T-helper 22 cell (primary cell): Measurements from ENCODE around the gene HK3.

ENCODE experiments used
- DNase-seq: peaks from one replicate; pipeline ENCODE4 v3.0.0-alpha.2; 2020; ENCODE audit warnings: low read depth

The HK3 gene

DNA sequence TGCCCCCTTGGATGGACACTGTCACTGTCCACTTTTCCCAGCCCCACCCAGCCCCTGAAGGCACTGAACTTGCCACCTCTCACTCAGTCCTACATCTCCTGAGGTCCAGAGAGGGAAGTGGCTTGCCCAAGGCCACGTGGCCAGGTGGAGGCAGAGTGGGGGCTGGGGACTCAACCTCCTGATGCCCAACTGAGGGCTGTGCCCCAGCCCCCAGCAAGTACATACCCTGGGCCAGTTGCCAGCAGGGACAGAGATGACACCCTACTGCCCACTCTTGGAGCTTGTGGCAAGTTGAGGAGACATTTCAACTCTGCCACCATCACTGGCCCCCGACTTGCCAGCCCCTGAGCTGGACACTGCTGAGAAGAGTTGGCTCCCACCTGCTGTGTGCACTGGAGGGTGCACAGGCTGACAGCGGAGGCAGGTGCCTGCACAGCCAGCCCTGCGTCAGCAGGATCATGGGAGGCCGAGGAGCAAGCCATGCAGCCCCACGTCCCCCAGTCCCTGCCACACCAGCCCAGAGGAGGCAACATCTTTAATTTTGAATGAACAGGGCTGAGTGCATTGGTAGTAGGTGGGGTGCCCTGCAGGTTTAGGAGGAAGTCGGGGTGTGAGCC lies 49.4 kb downstream of the HK3 start:
- DNase-seq: no peak

DNA sequence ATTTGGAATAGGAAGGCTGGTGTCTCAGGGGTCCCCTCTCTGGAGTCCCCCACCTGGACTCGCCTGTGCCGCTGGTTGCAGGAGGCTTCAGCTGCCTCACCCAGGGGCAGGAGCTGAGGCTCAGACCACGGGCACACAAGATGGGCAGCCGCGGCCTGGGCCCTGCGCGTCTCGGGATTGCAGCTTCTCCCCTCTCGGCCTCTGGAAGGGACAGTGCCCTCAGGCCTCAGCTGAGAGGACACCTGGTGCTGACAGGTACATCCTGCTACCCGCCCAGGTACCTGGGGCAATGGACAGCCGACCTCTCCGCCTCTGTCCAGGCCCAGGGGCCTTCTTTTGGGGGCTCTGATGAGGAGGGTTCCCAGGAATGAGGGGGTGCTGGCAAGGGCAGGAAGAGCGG lies 50.5 kb downstream of the HK3 start:
- no peak for DNase-seq

DNA sequence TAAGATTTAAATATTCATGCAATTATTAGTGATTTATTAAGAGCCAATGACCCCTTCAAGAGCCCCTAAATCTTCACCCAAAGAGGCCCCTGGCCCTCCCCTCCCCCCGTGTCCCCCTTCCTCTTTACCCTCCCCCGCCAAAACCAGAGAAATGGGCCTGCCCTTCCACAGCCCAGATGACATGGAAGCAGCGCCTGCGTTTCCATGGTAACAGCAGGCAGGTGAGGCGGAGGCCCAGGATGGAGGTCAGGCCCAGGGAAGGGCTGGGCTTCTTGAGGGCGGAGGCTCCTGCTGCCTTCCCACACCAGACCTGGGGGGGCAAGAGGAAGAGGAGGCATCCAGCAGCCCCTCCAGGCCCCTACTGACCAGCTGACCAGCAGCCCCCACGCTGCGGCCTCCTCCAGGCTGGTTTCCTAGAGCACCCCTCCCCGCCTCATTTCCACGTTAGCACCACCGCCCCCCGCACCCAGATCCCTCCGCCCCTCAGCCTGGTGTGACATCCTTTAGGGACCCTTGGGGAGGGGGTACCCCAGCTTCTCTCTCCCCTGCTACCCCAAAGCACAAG lies 51.3 kb downstream of the HK3 start:
- DNase-seq: no peak

DNA sequence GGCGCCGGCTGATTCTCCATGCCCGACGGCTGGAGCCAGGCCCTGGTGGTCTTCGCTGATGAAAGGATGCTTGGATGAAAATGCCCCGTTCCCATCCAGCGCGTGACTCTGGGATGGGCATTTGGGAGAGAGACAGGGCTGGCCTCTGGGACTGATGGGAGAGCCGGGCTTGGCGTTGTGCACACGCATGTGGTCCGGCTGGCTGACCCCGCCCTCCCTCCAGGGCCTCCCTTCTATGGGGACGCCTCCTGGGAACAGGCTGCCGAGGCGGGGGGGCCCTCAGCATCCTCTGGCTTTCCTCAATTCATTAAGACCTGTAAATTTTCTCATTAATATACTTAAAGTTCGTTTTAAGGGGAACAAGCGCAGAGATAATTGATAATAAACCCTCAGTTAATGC lies 52.0 kb downstream of the HK3 start:
- DNase-seq: no peak

DNA sequence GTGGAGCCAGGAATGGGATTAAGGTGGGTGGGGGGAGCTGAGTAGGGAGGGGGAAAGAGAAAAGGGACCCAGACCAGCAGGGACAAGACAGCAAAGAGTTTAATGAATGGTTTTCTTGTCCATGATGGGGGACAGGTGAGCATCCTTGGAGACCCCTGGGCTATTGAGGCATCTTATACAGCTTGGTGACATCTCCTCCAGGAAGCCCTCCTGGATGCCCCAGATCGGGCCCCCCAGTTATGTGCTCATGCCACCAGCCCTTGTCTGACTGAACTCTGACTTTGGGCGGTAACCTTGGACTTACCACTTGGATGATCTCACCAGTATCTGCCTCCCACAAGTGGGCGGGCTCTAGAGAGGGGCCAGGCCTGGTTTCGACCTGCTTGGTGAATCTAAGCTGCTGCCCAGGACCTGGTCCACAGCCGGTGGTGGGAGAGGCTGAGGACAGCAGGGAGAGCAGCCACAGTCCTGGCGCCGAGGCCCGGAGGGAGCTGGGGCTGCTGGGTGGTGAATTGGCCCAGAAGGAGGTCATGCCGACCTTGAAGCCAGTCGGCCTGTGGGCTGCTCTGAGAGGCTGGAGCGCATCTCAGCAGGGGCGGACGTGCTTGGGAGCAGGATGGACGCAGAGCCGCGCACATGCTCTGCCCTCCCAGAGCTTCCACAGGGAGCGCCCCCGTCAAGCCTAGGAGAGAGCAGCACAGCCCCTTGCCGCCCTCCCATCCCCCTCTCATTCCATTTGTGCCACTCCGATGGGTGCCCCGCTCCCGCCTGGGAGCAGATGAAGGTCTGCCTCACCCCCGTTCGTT lies 52.6 kb downstream of the HK3 start:
- DNase-seq: no peak

DNA sequence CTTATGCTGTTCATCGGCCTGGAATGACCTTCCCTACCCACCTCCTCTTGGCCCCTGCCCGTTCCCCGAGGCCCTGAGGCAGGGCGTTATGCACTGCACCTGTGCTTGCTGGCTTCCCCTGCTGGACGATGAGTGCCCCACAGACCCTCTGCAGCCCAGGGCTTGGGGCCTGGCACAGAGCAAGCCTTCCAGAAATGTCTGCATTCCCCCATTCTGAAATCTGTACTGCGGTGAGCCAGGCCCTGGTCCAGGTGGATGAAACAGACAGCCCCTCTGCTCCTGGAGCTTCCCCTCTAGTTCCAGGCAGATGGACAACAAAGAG lies 53.8 kb downstream of the HK3 start:
- no peak for DNase-seq

DNA sequence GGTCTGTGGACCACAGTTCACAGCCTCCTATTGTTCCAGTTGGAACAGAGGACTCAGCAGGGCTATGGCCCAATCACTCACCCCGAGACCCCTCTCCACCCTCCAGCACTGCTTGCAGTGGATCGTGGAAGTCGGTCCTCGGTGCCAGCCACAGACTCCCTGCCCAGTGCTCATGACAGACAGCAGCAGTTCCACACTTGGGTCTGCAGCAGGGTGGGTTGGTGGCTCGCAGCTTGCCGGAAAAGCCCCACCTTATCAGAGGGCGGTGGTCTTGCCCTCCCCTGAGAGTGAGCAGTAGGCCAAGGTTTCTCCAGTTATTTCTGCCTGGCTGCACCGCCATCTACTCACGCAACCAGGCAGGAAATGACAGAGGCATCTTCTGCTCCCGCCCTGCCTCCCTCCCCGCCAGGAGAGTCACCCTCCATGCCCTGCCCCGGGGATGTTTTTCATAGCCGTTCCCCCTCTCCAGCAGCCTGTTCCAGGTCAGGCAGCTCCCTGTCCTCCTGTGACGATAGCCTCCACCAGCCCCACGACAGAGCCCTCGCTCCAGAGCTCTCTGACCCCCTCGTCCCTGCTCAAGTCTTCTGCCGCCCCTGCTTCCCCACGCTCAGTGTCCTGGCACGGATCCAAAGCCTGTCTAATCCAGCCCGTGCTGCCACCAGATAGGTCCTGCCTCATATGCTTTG lies 54.3 kb downstream of the HK3 start:
- no peak for DNase-seq

DNA sequence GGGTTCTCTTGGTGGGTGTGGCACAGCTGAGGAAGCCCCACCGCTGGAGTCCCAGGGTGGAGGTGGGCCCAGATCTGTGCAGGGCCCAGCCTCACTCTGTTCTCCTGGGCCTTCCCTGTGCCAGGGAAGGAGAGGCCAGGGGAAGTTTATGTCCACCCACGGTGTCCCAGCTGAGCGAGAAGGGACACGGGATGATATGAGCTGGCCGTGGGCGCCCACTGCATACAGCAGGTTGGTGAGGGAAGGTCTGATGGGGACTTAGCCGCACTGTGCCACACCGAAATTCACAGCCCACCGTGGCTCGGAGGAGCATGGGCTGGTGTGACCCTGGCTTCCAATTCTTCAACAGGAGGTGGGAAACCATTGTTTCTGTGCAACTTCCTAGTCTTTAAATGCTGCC lies 54.9 kb downstream of the HK3 start:
- no peak for DNase-seq

DNA sequence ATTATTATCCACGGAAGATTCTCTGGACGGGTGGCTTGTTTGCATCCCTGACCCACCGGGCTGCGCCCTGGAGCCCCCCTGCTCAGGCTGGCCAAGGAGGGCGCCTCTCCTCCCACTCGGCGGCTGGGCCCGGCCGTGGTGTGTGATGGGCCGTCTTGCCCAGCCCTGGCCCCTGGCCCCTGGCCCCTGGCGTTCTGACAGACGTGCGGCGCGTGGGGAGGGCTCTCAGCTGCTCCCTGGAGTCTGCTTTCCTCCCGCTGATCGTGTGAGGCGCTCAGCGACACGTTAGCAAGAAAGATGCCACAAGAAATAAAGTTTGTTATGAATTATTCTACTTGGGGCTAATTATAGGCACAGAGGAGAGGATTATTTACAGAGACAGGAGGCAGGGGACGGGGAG lies 55.5 kb downstream of the HK3 start:
- DNase-seq: no peak

DNA sequence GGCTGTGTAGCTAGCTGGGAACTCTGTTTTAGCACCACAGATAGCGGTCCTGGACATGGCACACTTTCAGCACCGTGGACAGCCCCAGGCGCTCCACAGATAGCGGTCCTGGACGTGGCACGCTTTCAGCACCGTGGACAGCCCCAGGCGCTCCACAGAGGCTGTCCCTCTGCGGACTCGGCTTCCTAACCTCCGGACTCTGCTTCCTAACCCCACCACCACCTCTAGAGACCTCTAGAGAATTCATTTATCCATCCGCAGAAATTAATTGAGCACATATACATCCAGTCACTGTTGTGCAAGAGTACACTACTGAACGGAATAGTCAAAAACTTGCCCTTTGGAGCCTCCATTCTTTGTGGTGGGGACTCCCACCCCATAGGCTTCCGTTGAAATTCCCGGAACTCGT lies 61.4 kb downstream of the HK3 start:
- DNase-seq: peak; percentile 17

DNA sequence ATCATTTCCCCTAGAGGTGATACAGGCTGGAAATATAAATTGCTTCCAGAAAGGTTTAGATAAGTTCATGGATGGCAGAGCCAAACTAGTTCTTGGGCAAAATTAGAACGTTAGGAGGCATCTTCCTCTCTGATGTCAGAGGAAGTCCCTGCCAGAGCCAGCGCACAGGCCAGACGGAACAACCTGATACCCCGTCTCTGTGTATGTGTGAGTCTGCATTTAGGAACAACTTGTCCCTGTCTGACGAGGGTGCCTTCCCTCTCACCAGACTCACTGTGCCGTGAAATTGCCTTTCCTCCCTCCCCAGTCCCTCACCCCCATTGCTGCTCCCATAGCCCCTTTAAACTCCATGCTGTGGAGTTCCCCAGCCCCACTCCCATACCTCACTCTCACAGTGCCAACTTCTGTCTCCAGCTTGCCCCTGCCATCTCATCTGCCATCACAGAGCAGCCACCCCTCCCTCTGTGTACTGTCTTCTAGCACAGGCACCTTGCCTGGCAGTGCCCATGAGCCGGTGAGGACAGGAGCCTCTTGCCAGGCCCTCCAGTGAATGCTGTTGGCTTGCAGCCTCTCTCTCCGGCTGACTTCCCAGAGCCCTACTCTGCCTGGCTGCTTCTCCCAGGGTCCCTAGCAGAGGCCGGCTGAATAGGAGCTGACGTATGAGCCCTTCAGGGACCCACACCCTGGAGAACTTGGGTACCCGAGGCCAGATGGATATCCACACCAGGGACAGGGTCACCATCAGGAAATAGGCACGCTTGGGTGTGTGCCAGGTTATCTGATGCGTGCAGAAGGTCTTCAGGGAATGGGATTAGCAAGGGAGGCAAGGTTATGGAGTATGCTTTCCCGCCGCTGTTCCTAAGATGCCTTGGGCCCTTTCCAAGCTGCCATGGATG lies 62.1 kb downstream of the HK3 start:
- no peak for DNase-seq

DNA sequence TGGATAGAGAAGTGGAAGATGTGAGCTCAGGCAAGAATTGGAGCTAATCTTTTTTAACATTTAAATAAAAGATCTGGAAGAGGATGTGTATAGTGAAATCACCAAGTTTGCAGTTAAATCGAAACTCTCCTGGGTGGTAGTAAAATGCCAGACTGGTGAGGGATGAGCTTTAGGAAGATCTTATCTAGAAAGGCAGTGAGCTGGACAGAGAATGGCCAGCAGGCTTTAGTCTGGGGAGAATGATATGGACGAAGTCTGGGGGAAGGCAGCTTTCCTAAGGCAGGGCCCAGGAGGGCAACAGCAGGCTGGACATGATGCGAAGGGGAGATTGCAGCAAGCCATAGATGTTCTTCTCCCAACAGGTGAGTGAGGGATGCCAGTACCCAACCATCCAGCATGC lies 63.2 kb downstream of the HK3 start:
- no peak for DNase-seq

DNA sequence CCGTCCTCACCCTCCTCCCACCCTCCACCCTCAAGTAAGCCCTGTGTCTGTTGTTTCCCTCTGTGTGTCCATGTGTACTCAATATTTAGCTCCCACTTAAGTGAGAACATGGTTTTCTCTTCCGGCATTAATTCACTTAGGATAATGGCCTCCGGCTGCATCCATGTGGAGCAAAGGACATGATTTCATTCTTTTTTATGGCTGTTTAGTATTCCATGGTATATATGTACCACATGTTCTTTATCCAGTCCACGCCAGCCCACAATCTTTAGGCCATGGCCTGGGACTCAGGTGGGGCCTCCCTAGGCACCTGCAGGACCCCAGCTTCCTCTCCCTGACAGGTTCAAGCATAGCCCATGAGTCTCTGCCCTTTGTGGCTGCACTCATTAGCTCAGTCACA lies 65.9 kb downstream of the HK3 start:
- no peak for DNase-seq

DNA sequence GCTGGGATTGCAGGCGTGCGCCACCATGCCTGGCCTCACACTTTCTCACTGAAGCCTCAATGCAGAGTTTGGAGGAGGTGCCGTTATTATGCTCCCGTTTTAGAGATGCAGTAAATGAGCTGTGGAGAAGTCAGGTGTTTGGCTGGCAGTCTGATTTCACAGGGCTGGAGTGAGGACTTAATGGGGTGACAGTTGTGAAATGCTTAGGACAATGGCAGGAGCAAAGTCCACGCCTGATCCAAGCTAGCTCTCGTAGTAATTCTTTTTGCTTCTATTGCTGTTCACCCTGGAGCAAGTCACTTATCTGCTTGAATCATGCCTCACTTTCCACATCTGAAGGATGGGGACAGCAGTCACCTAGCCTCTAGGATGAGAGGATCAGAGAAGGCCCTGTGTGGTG lies 67.0 kb downstream of the HK3 start:
- no peak for DNase-seq

DNA sequence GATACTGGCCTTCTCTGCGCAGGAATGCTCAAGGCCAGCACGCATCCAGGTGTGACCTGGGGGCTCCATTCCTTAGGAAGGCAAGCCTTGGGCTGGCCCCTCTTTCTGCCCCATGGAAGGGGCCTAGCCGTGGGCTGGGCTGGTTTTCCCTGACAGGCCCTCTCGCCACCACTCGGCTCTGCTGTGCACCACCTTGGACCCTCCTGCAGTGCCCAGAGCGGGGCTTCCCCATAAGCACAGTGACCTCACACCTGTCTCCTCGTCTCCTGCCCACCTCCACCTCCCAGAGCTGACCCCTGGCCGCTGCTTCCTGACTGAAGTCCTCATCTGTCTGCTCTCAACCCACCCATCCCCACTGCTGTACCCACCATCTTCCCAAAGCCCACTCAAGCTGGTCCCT lies 67.7 kb downstream of the HK3 start:
- DNase-seq: no peak

DNA sequence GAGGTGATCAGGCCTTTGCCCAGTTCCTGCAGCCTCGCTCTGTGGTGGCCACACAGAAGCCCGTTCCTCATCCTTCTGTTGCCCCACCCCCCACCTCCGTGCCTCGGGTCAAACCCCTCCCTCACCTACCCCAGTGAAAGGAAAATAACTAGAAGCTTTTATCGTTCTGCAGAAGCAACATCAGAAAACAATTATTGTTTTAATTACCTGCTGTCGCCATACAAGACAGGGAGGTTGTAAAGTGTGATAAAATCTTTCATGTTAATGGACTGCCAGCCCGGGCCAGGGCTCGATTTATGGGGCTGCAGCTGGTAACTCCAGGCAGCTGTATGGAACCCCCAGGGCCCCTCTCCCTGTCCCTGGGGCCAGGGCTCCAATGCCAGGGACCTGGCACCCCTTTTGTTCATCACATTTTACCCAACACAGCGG lies 68.1 kb downstream of the HK3 start:
- DNase-seq: no peak
